Measurements from ENCODE around the gene PDE2A. TPM values are rescaled to one million over a fixed set of nuclear protein-coding genes. Genes with fewer than 3 reads are reported as not detected.

The PDE2A gene
- total and polyA plus RNA-seq, 2 donors from 2014 or later: 12.6 to 42.0 TPM

GRCh38 chr11:72672597-72673238, 1.5 kb downstream of the PDE2A start:
- intact Hi-C loops (cut with DNase I): no loop called here
- Histone ChIP-seq H3K9ac (ENCODE audit: low read length in 3 of 3) (no peak overlapping the region), H3K27ac (ENCODE audit: low read depth in 2 of 2, low read length in 2 of 2) (no peak overlapping the region), H3K4me3 (ENCODE audit: low read length in 3 of 3) (no peak overlapping the region), H3K9me3 (ENCODE audit: control insufficient read depth in 2 of 3, insufficient read depth in 1 of 3, low read length in 3 of 3) (peaks cover 0 to 3% (median 0%) of the 10 kb centered on the region in 3 donors), H3K36me3 (ENCODE audit: control insufficient read depth in 2 of 3, insufficient read depth in 3 of 3, low read length in 3 of 3) (no peaks in the 10 kb centered on the region), H3K27me3 (ENCODE audit: control insufficient read depth, insufficient read depth, low read length) (peaks cover 5% of the 10 kb centered on the region), H3K4me1 (ENCODE audit: control insufficient read depth in 2 of 3, insufficient read depth in 2 of 3, low read depth in 1 of 3, low read length in 3 of 3) (no peaks in the 10 kb centered on the region)
- FAIRE-seq: no peak
- DNase-seq: no peak
- no peak for TF ChIP-seq CTCF (IDR thresholded peaks at IDR 0.05; ENCODE audit: borderline replicate concordance, extremely low read depth, insufficient read depth)

- no peaks in the 10 kb centered on the region for H3K36me3 ChIP-seq (ENCODE audit: control insufficient read depth in 2 of 3, insufficient read depth in 3 of 3, low read length in 3 of 3)
- no peak for TF ChIP-seq CTCF (IDR thresholded peaks at IDR 0.05; ENCODE audit: borderline replicate concordance, extremely low read depth, insufficient read depth)
- no peak for FAIRE-seq
- intact Hi-C loops (cut with DNase I): no loop called here
- peaks cover 0 to 12% (median 0%) of the 10 kb centered on the region in 3 donors for H3K9me3 ChIP-seq (ENCODE audit: control insufficient read depth in 2 of 3, insufficient read depth in 1 of 3, low read length in 3 of 3)
- no peak overlapping the region for H3K9ac ChIP-seq (ENCODE audit: low read length in 3 of 3)
- H3K4me1 ChIP-seq (ENCODE audit: control insufficient read depth in 2 of 3, insufficient read depth in 2 of 3, low read depth in 1 of 3, low read length in 3 of 3): no peaks in the 10 kb centered on the region
- DNase-seq: peak in 1 of 5 donors; percentile 43
- no peak overlapping the region for H3K4me3 ChIP-seq (ENCODE audit: low read length in 3 of 3)
- peaks cover 4% of the 10 kb centered on the region for H3K27me3 ChIP-seq (ENCODE audit: control insufficient read depth, insufficient read depth, low read length)
- no peak overlapping the region for H3K27ac ChIP-seq (ENCODE audit: low read depth in 2 of 2, low read length in 2 of 2)
Measured at GRCh38 chr11:72671152-72672099, 2.8 kb downstream of the PDE2A start.

- no peaks in the 10 kb centered on the region for H3K4me1 ChIP-seq (ENCODE audit: control insufficient read depth in 2 of 3, insufficient read depth in 2 of 3, low read depth in 1 of 3, low read length in 3 of 3)
- no peak overlapping the region for H3K27ac ChIP-seq (ENCODE audit: low read depth in 2 of 2, low read length in 2 of 2)
- H3K9me3 ChIP-seq (ENCODE audit: control insufficient read depth in 2 of 3, insufficient read depth in 1 of 3, low read length in 3 of 3): peaks cover 0 to 12% (median 0%) of the 10 kb centered on the region in 3 donors
- intact Hi-C loops (cut with DNase I): no loop called here
- H3K9ac ChIP-seq (ENCODE audit: low read length in 3 of 3): no peak overlapping the region
- TF ChIP-seq CTCF (IDR thresholded peaks at IDR 0.05; ENCODE audit: borderline replicate concordance, extremely low read depth, insufficient read depth): no peak
- no peak for FAIRE-seq
- DNase-seq: no peak
- H3K27me3 ChIP-seq (ENCODE audit: control insufficient read depth, insufficient read depth, low read length): peaks cover 4% of the 10 kb centered on the region
- H3K4me3 ChIP-seq (ENCODE audit: low read length in 3 of 3): no peak overlapping the region
- no peaks in the 10 kb centered on the region for H3K36me3 ChIP-seq (ENCODE audit: control insufficient read depth in 2 of 3, insufficient read depth in 3 of 3, low read length in 3 of 3)
Measured at GRCh38 chr11:72670041-72670440, 4.2 kb downstream of the PDE2A start.
